Right lobe of liver (tissue), 6 donors: ENCODE results near the gene TIPRL. TPM values are rescaled to one million over a fixed set of nuclear protein-coding genes. Genes with fewer than 3 reads are reported as not detected.
"Not testable (repeated sequence)": the region's sequence is repeated elsewhere in the genome, so short reads cannot be mapped to it uniquely, and the experiment has no call there.

ENCODE experiments used
- ATAC-seq, 4 donors: fragments of 200-7000 bp; cut with Tn5 transposase; one replicate each; pipeline ENCODE4 v1.9.1; 2020; ENCODE audit warnings: mild to moderate bottlenecking in 4 of 4, moderate library complexity in 4 of 4
- DNase-seq, 3 donors: peaks; one replicate each; pipeline ENCODE4 v3.0.0-alpha.2; 2020
- H3K27ac ChIP-seq, 3 donors: fragments of 200-600 bp; one replicate each; pipeline ENCODE4 v1.8.0; 2022
- H3K27me3 ChIP-seq, 2 donors: fragments of 200-600 bp; one replicate each; pipeline ENCODE4 v1.8.0; 2022
- H3K36me3 ChIP-seq, 4 donors: fragments of 200-600 bp; sonication (generic) in 1 of 4; one replicate each; pipeline versions ENCODE4 v1.5.1 to v1.8.0; 2017 to 2022; ENCODE audit warnings: control low read depth in 1 of 4
- H3K4me1 ChIP-seq, 4 donors: fragments of 200-600 bp; sonication (generic) in 1 of 4; one replicate each; pipeline versions ENCODE4 v1.5.1 to v1.8.0; 2017 to 2022; ENCODE audit warnings: control low read depth in 1 of 4
- H3K4me3 ChIP-seq, 3 donors: fragments of 200-600 bp; one replicate each; pipeline ENCODE4 v1.8.0; 2022
- H3K9me3 ChIP-seq, 4 donors: fragments of 200-600 bp; sonication (generic) in 1 of 4; one replicate each; pipeline versions ENCODE4 v1.5.1 to v1.8.0; 2017 to 2022; ENCODE audit warnings: control low read depth in 1 of 4
- POLR2A ChIP-seq: fragments of 450-650 bp; IDR thresholded peaks from one replicate; pipeline ENCODE4 v1.6.1; 2017; ENCODE audit warnings: antibody characterized with exemption, mild to moderate bottlenecking
- WGBS: methylation state at CpG from one replicate; pipeline ENCODE4 v1.1.6; 2018; ENCODE audit warnings: low coverage, low lambda C conversion rate; ENCODE audit not compliant: insufficient coverage; ENCODE audit errors: missing lambda C conversion rate; 5-methylcytosine and 5-hydroxymethylcytosine counted together
- intact Hi-C, 2 donors: fragments of 100-400 bp; cut with DNase I; formaldehyde crosslinking; loops; one replicate each; pipeline versions ENCODE4 v1.11.2 to v1.14.1; 2022
- total RNA-seq, 6 experiments: library from RNA; depleted of rRNA in 2 of 6; stranded (reverse); fragments of >200 nt in 2 of 6; fragmentation: NEBNext Ultra II Directional in 3 of 6; extraction: Animal tissue kit (Norgen Biotek cat#: 25700) in 3 of 6; gene quantifications; one replicate each; pipeline versions ENCODE4 v1.1.0 to v1.2.4, GENCODE V29; 2016 to 2023
- TF ChIP-seq, protein P1 (sequence below), 4 donors: fragments of 200-600 bp in 3 of 4; fragments of 450-650 bp in 1 of 4; IDR thresholded peaks; one replicate each; pipeline versions ENCODE4 v1.5.1 to v1.8.0; 2016 to 2022; ENCODE audit warnings: antibody characterized with exemption in 4 of 4, mild to moderate bottlenecking in 2 of 4
- donor health status: DM: no; HTN: yes; CAD: no.
- donor health status: DM: no; HTN: no; CAD: no.
- donor health status: DM: no; HTN: no; CAD: no.
- donor health status: DM: no; HTN: yes; CAD: no.
- donor health status: DM: no; HTN: yes; CAD: no.

Gene TIPRL
- total RNA-seq, 6 experiments from 2014 or later: 12.1 to 24.1 (median 15.7) TPM

DNA sequence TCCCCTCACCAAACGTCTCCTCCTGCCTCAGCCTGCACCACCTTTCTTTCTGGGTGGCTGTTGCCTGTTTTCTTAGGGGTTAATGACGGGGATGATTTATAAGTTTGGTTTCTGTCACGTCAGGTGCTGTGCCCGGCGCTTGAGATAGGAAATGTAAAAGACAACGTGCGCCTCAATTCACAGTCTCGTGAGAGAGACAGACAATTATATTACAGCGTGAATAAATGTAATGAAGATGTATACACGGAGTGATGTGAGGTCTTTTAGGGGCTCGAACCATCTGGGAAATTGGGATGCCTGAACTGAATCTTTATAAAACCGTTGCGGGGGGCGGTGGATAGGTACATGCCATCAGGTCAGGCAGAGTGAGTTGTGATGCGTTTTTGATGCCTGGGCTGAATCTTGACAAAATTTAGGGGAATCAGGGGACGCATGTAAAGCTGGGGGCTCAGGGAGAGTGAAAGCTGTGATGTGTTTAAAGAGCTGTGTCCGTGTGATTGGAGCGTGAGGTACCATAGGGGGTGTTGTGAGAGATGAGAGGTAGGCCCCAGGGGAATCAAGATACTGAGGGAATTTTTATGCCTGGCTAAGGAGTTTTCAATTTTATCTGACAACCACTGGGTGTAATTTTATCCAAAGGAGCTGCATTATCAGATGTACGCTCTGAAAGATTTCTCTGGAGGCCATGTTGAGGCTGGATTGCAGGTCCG is 831 bp downstream of the TIPRL start:
- Histone ChIP-seq H3K9me3 (no peaks in the 10 kb centered on the region), H3K27me3 (no peaks in the 10 kb centered on the region), H3K4me1 (no peaks in the 10 kb centered on the region), H3K27ac (peak overlapping the region; percentile 81 to 89 (median 81)), H3K4me3 (peak overlapping the region; percentile 65 to 88 (median 86)), H3K36me3 (peaks cover 0 to 5% (median 0%) of the 10 kb centered on the region in 4 donors)
- TF ChIP-seq POLR2A: no peak
- TF ChIP-seq, protein P1, sequence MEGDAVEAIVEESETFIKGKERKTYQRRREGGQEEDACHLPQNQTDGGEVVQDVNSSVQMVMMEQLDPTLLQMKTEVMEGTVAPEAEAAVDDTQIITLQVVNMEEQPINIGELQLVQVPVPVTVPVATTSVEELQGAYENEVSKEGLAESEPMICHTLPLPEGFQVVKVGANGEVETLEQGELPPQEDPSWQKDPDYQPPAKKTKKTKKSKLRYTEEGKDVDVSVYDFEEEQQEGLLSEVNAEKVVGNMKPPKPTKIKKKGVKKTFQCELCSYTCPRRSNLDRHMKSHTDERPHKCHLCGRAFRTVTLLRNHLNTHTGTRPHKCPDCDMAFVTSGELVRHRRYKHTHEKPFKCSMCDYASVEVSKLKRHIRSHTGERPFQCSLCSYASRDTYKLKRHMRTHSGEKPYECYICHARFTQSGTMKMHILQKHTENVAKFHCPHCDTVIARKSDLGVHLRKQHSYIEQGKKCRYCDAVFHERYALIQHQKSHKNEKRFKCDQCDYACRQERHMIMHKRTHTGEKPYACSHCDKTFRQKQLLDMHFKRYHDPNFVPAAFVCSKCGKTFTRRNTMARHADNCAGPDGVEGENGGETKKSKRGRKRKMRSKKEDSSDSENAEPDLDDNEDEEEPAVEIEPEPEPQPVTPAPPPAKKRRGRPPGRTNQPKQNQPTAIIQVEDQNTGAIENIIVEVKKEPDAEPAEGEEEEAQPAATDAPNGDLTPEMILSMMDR (IDR thresholded peaks at IDR 0.05): no peak
- intact Hi-C loops: loop anchor here in 1 of 2 donors (10.0 kb wide), 1 partner anchor 55 kb away; no protein-coding TSS in a partner anchor
- ATAC-seq (no peak), DNase-seq (no peak)
- WGBS: 7% methylated on average over 20 of the region's 20 CpGs

DNA sequence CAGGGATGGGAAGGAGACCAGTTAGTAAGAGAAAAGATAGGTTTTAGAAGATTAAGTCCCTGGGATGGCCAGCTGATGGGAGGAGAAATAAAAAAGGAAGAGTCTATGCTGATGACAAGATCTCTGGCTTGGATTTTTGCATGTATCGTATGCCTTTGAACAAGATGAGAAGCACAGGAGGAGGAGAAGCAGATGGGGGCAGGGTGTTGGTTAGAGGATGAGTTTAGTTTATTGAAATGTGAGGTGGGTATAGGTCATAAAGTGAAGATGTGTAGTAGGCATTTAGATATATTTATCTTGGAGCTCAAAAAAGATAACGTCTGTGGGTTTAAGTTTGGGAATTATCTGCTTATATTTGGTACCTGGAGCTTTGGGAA is 1.4 kb downstream of the TIPRL start:
- H3K27me3 ChIP-seq: no peaks in the 10 kb centered on the region
- intact Hi-C loops: no loop called here
- H3K27ac ChIP-seq: peak overlapping the region in 1 of 3 donors; percentile 81
- no peak for ATAC-seq
- TF ChIP-seq POLR2A: no peak
- TF ChIP-seq, protein P1 (IDR thresholded peaks at IDR 0.05): no peak
- DNase-seq: no peak
- no peaks in the 10 kb centered on the region for H3K4me1 ChIP-seq
- WGBS: 47% methylated on average over 2 of the region's 2 CpGs
- H3K4me3 ChIP-seq: peak overlapping the region; percentile 65 to 88 (median 86)
- no peaks in the 10 kb centered on the region for H3K9me3 ChIP-seq
- H3K36me3 ChIP-seq: peaks cover 0 to 5% (median 0%) of the 10 kb centered on the region in 4 donors

DNA sequence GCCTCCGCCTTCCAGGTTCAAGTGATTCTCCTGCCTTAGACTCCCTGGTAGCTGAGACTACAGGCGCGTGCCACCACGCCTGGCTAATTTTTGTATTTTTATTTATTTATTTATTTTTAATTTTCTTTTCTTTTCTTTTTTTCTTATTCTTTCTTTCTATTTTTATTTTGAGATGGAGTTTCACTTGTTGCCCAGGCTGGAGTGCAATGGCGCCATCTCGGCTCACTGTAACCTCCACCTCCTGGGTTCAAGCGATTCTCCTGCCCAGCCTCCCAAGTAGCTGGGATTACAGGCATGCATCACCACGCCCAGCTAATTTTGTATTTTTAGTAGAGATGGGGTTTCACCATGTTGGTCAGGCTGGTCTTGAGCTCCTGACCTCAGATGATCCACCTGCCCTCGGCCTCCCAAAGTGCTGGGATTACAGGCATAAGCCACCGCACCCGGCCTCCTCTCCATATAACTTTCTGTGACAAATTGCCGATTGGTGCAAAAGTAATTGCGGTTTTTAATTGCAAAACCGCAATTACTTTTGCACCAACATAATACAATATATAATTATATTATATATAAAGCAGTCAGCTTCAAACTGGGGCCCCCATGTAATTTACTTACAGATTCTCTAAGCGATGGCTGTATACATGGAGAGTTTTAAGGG is 2.4 kb downstream of the TIPRL start:
- 97% methylated on average over 15 of the region's 15 CpGs for WGBS
- H3K27me3 ChIP-seq, H3K4me3 ChIP-seq, H3K27ac ChIP-seq, ATAC-seq, H3K36me3 ChIP-seq, H3K4me1 ChIP-seq, DNase-seq, H3K9me3 ChIP-seq, intact Hi-C loops: not testable (repeated sequence)

DNA sequence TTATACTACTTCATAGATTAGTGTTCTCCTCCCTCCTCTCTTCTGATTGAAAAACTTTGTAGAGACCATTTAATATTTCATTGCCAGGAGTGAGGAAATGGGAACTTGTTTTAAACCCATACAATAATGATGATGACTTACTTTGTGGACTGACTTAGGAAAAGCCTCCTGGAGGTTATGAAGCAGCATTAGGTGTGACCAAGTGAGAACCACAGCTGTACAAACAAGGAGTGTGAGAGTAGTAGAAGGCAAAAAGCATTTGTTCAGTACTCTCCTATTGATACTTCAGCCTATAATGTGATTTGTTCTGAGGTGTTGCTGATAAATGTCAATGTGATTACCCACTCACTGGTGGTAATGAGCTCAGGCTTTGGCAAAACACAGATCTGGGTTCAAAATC is 8.4 kb downstream of the TIPRL start:
- Histone ChIP-seq H3K27me3 (no peaks in the 10 kb centered on the region), H3K36me3 (peaks cover 3 to 17% (median 7%) of the 10 kb centered on the region in 4 donors), H3K27ac (no peak overlapping the region), H3K4me3 (no peak overlapping the region), H3K9me3 (no peaks in the 10 kb centered on the region), H3K4me1 (no peaks in the 10 kb centered on the region)
- no peak for DNase-seq
- TF ChIP-seq POLR2A: no peak
- TF ChIP-seq, protein P1 (IDR thresholded peaks at IDR 0.05): no peak
- ATAC-seq: no peak
- intact Hi-C loops: no loop called here

DNA sequence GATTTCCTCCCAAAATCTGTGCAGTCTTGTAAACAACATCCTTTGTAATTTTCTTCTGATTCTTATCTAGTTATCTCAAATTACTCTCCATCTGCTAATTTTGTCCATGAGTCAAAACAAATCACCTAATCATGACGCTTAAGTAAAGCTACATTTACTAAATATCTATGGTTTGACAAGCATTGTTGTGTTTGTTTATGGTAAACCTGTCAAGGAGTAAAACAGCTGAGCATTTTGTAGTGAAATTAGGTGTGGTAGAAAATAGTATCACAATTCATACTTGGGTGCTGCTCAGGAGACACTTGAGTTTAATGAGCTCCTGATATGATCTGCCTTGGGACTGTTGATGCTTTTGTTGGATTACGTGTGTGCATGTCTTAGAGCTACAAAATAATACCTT is 11.6 kb downstream of the TIPRL start:
- intact Hi-C loops: no loop called here
- Histone ChIP-seq H3K4me1 (no peaks in the 10 kb centered on the region), H3K4me3 (no peak overlapping the region), H3K9me3 (no peaks in the 10 kb centered on the region), H3K27me3 (no peaks in the 10 kb centered on the region), H3K27ac (no peak overlapping the region), H3K36me3 (peaks cover 0 to 19% (median 9%) of the 10 kb centered on the region in 4 donors)
- 82% methylated on average over 2 of the region's 2 CpGs for WGBS
- no peak for DNase-seq
- TF ChIP-seq, protein P1 (IDR thresholded peaks at IDR 0.05): no peak
- no peak for TF ChIP-seq POLR2A
- ATAC-seq: no peak
